HFFc6 (cell line): Measurements from ENCODE around the gene PKN3. TPM values are rescaled to one million over a fixed set of nuclear protein-coding genes. Genes with fewer than 3 reads are reported as not detected.

Experiments used
- DNase-seq: peaks from one replicate; pipeline ENCODE4 v3.0.0-alpha.2; 2018
- H3K27ac Mint-ChIP-seq: 2 replicates; pipeline ENCODE4 v1.8.0; 2020; ENCODE audit warnings: mild to moderate bottlenecking, mixed read lengths
- H3K27me3 Mint-ChIP-seq: 2 replicates; pipeline ENCODE4 v1.8.0; 2021; ENCODE audit warnings: mild to moderate bottlenecking, moderate library complexity, mixed read lengths; ENCODE audit not compliant: insufficient read depth
- H3K36me3 Mint-ChIP-seq: 2 replicates; pipeline ENCODE4 v1.8.0; 2021; ENCODE audit warnings: low read depth, mixed read lengths
- H3K4me1 Mint-ChIP-seq: 2 replicates; pipeline ENCODE4 v1.8.0; 2020; ENCODE audit warnings: low read depth, mixed read lengths
- H3K4me3 Mint-ChIP-seq: 2 replicates; pipeline ENCODE4 v1.8.0; 2020; ENCODE audit warnings: mild to moderate bottlenecking, moderate library complexity, mixed read lengths
- H3K9me3 Mint-ChIP-seq: 2 replicates; pipeline ENCODE4 v1.8.0; 2020; ENCODE audit warnings: mild to moderate bottlenecking, mixed read lengths
- CTCF ChIP-seq: fragments of 200-600 bp; sonication (generic); IDR thresholded peaks from 2 replicates; pipeline ENCODE4 v1.5.0; 2021; ENCODE audit warnings: antibody characterized with exemption, mild to moderate bottlenecking
- total RNA-seq, 6 experiments: library from RNA; stranded (reverse); fragmentation: NEBNext Ultra II Directional; extraction: Animal tissue kit (Norgen Biotek cat#: 25700); gene quantifications; 2 replicates in 1 of 6; 3 replicates in 5 of 6; pipeline ENCODE4 v1.2.3, GENCODE V29; 2021

The PKN3 gene
- total RNA-seq, 6 experiments from 2014 or later = 1.9 to 5.6 (median 3.5) TPM

DNA sequence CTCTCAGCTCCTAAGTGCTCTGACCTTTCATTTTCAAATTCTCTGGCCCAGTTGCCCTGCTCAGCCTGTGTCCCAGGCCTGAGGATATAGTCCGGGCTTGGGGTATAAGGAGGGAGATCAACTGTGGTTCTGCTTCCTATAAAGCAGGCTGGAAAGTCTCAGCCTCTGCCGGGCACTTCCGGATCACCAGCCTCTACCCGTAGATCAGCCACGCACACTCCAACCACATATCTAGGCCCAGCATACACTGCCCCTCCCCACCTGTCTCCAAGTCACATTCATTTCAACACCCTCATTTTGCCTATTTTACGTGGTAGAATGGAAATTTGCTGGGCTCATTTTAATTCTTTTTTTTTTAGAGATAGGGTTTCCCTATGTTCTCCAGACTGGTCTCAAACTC, 66.3 kb downstream of the PKN3 start:
- DNase-seq = no peak
- Mint-ChIP-seq H3K27me3 (no peaks in the 10 kb centered on the region; the same call in none of the 2 replicates), H3K36me3 (no peaks in the 10 kb centered on the region), H3K9me3 (no peaks in the 10 kb centered on the region), H3K4me1 (peaks cover 15% of the 10 kb centered on the region), H3K4me3 (no peak overlapping the region), H3K27ac (no peak overlapping the region)
- no peak for TF ChIP-seq CTCF

Other genes with a start within 250 kb of the PKN3 start
- 10 to 100 TPM; 29.5 to 40.8 (median 36.9) TPM for gene ODF2, start 246.5 kb upstream of the PKN3 start, total RNA-seq
- gene GLE1, start 197.8 kb upstream of the PKN3 start, total RNA-seq = 10 to 100 TPM; 22.2 to 26.7 (median 24.7) TPM
- gene SPTAN1, start 149.9 kb upstream of the PKN3 start, total RNA-seq = 100 to 1,000 TPM; 316 to 368 (median 327) TPM
- gene DYNC2I2, start 45.7 kb upstream of the PKN3 start, total RNA-seq = 10 to 100 TPM; 34.5 to 51.7 (median 49.9) TPM
- gene SET, start 13.3 kb upstream of the PKN3 start, total RNA-seq = 100 to 1,000 TPM; 297 to 358 (median 343) TPM
- gene ZDHHC12, start 21.6 kb downstream of the PKN3 start, total RNA-seq = 10 to 100 TPM; 48.1 to 54.6 (median 53.1) TPM
- 10 to 100 TPM; 32.5 to 47.6 (median 37.8) TPM for gene ZER1, start 69.4 kb downstream of the PKN3 start, total RNA-seq
- gene TBC1D13, start 84.8 kb downstream of the PKN3 start, total RNA-seq = 10 to 100 TPM; 28.0 to 34.7 (median 30.3) TPM
- 10 to 100 TPM; 16.0 to 23.7 (median 17.0) TPM for gene ENDOG, start 116.0 kb downstream of the PKN3 start, total RNA-seq
- 10 to 100 TPM; 33.2 to 46.8 (median 38.2) TPM for gene SPOUT1, start 127.3 kb downstream of the PKN3 start, total RNA-seq
- gene KYAT1, start 179.4 kb downstream of the PKN3 start, total RNA-seq = 1 to 10 TPM; 6.7 to 9.0 (median 8.3) TPM
- 10 to 100 TPM; 37.8 to 51.9 (median 39.6) TPM for gene LRRC8A, start 179.6 kb downstream of the PKN3 start, total RNA-seq
- 10 to 100 TPM in 3 of 6 experiments, 1 to 10 TPM in 3; 6.8 to 13.9 (median 10.0) TPM for gene PHYHD1, start 218.5 kb downstream of the PKN3 start, total RNA-seq
- gene DOLK, start 245.1 kb downstream of the PKN3 start, total RNA-seq = 10 to 100 TPM; 27.8 to 34.4 (median 31.6) TPM
- 10 to 100 TPM; 42.1 to 58.2 (median 54.2) TPM for gene NUP188, start 245.2 kb downstream of the PKN3 start, total RNA-seq